CD14-positive monocyte (primary cell): ENCODE measurements around the gene TAF5. TPM values are rescaled to one million over a fixed set of nuclear protein-coding genes. Genes with fewer than 3 reads are reported as not detected.
A peak's percentile ranks its signal among the peaks of the same experiment; 100 is the strongest.

Source experiments
- DNase-seq, 3 donors: peaks; one replicate each; pipeline ENCODE4 v3.0.0-alpha.2; 2011 to 2022
- H2AFZ ChIP-seq: 2 replicates; pipeline ENCODE4 v1.6.0; 2012; ENCODE audit warnings: mild to moderate bottlenecking, low read depth, low read length, inconsistent platforms; ENCODE audit not compliant: insufficient read depth, poor library complexity, severe bottlenecking
- H3K27ac ChIP-seq, 2 donors: 1 replicate in 1 of 2; 2 replicates in 1 of 2; pipeline ENCODE4 v1.5.1; 2012 to 2013; ENCODE audit warnings: low read length in 2 of 2, control low read depth in 1 of 2, inconsistent platforms in 1 of 2, low read depth in 1 of 2, mild to moderate bottlenecking in 1 of 2
- H3K27me3 ChIP-seq, 2 donors: one replicate each; pipeline versions ENCODE4 v1.6.0 to v1.6.1; 2011 to 2013; ENCODE audit warnings: low read length in 2 of 2; ENCODE audit not compliant: control insufficient read depth in 2 of 2, insufficient read depth in 2 of 2
- H3K36me3 ChIP-seq, 2 donors: replicated peaks in 1 of 2; 1 replicate in 1 of 2; 2 replicates in 1 of 2; pipeline versions ENCODE4 v1.5.1 to v1.6.1; 2012 to 2013; ENCODE audit warnings: low read length in 2 of 2, control low read depth in 1 of 2, inconsistent platforms in 1 of 2, mild to moderate bottlenecking in 1 of 2; ENCODE audit not compliant: insufficient read depth in 2 of 2, control insufficient read depth in 1 of 2
- H3K4me1 ChIP-seq, 2 donors: 1 replicate in 1 of 2; 2 replicates in 1 of 2; pipeline versions ENCODE4 v1.5.1 to v1.6.1; 2012 to 2013; ENCODE audit warnings: low read length in 2 of 2, control low read depth in 1 of 2, inconsistent platforms in 1 of 2, mild to moderate bottlenecking in 1 of 2, moderate library complexity in 1 of 2; ENCODE audit not compliant: insufficient read depth in 2 of 2, control insufficient read depth in 1 of 2
- H3K4me2 ChIP-seq: replicated peaks from 2 replicates; pipeline ENCODE3; 2012; ENCODE audit warnings: low read length, moderate library complexity, mild to moderate bottlenecking; ENCODE audit not compliant: poor library complexity, severe bottlenecking; ENCODE audit errors: extremely low read depth
- H3K4me3 ChIP-seq, 3 experiments: fragments of 200-600 bp in 1 of 3; sonication (generic) in 1 of 3; replicated peaks in 1 of 3; 1 replicate in 2 of 3; 2 replicates in 1 of 3; pipeline ENCODE4 v1.5.1; 2011 to 2013; ENCODE audit warnings: low read length in 3 of 3, mild to moderate bottlenecking in 3 of 3, control low read depth in 2 of 3, low read depth in 2 of 3, inconsistent platforms in 1 of 3, moderate library complexity in 1 of 3
- H3K79me2 ChIP-seq: 2 replicates; pipeline ENCODE4 v1.6.0; 2012; ENCODE audit warnings: mild to moderate bottlenecking, control low read depth, inconsistent platforms, low read length, moderate library complexity; ENCODE audit not compliant: insufficient read depth
- H3K9ac ChIP-seq: 2 replicates; pipeline ENCODE4 v1.6.0; 2017; ENCODE audit warnings: low read length, mild to moderate bottlenecking; ENCODE audit not compliant: insufficient read depth, poor library complexity, severe bottlenecking
- H3K9me3 ChIP-seq, 2 donors: replicated peaks in 1 of 2; 1 replicate in 1 of 2; 2 replicates in 1 of 2; pipeline versions ENCODE4 v1.5.1 to v1.6.1; 2012 to 2013; ENCODE audit warnings: low read length in 2 of 2, control low read depth in 1 of 2; ENCODE audit not compliant: control insufficient read depth in 1 of 2, insufficient read depth in 1 of 2
- H4K20me1 ChIP-seq: 2 replicates; pipeline ENCODE4 v1.6.0; 2012; ENCODE audit warnings: mild to moderate bottlenecking, low read length, control low read depth, moderate library complexity; ENCODE audit not compliant: insufficient read depth
- H3K27ac Mint-ChIP-seq, 7 donors: one replicate each; pipeline ENCODE4 v1.8.0; 2020; ENCODE audit warnings: mild to moderate bottlenecking in 7 of 7, mixed read lengths in 7 of 7, moderate library complexity in 6 of 7, inconsistent platforms in 2 of 7
- H3K27me3 Mint-ChIP-seq, 3 donors: one replicate each; pipeline ENCODE4 v1.8.0; 2021 to 2022; ENCODE audit warnings: low read depth in 3 of 3, mild to moderate bottlenecking in 3 of 3, mixed read lengths in 3 of 3, moderate library complexity in 3 of 3, inconsistent platforms in 1 of 3
- H3K36me3 Mint-ChIP-seq, 2 donors: one replicate each; pipeline ENCODE4 v1.8.0; 2020; ENCODE audit warnings: mixed read lengths in 2 of 2, inconsistent platforms in 1 of 2, mild to moderate bottlenecking in 1 of 2
- H3K4me1 Mint-ChIP-seq: one replicate; pipeline ENCODE4 v1.8.0; 2020; ENCODE audit warnings: mild to moderate bottlenecking, mixed read lengths
- H3K4me3 Mint-ChIP-seq, 2 donors: one replicate each; pipeline ENCODE4 v1.8.0; 2020; ENCODE audit warnings: mild to moderate bottlenecking in 2 of 2, mixed read lengths in 2 of 2, moderate library complexity in 1 of 2
- H3K9me3 Mint-ChIP-seq, 7 donors: one replicate each; pipeline ENCODE4 v1.8.0; 2020 to 2022; ENCODE audit warnings: mixed read lengths in 7 of 7, mild to moderate bottlenecking in 6 of 7, moderate library complexity in 6 of 7, inconsistent platforms in 2 of 7
- WGBS: methylation state at CpG from one replicate; pipeline ENCODE4 v1.1.5; 2013; ENCODE audit warnings: missing lambda C conversion rate; ENCODE audit not compliant: insufficient coverage; 5-methylcytosine and 5-hydroxymethylcytosine counted together
- intact Hi-C, 2 donors: fragments of 100-400 bp; cut with micrococcal nuclease; formaldehyde crosslinking; loops; one replicate each; pipeline versions ENCODE4 v1.15.0 to v1.15.1; 2023
- polyA plus RNA-seq, 3 donors: library from polyadenylated mRNA; depleted of rRNA in 1 of 3; unstranded in 2 of 3; stranded (reverse) in 1 of 3; fragments of 300-500 nt in 2 of 3; fragments of >200 nt in 1 of 3; fragmentation: Illumina TruSeq in 2 of 3; gene quantifications; 1 replicate in 2 of 3; 2 replicates in 1 of 3; pipeline ENCODE4 v1.2.3, GENCODE V29; 2012 to 2021
- TF ChIP-seq, protein P1 (sequence below): fragments of 200-600 bp; IDR thresholded peaks from one replicate; pipeline ENCODE4 v1.8.0; 2022; ENCODE audit warnings: antibody characterized with exemption, mild to moderate bottlenecking

TAF5 gene
- polyA plus RNA-seq, 3 donors: 1.0 to 2.4 (median 2.4) TPM

DNA sequence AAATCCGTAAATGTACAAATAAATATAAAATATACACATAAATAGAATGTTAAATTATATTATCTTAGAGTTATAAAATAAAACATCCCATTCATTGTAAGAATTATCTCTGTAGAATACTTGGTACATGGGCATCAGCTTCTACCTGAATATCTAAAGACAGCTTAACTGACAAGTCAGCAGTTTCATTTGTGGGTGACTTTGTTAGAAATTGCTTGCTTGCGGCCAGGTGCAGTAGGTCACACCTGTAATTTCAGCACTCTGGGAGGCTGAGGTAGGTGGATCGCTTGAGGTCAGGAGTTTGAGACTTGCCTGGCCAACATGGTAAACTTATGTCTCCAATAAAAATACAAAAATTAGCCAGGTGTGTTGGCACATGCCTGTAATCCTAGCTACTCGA is 31.4 kb upstream of the TAF5 start:
- no peak for DNase-seq
- peaks cover 24 to 61% of the 10 kb centered on the region in 2 donors for H3K36me3 Mint-ChIP-seq
- no peaks in the 10 kb centered on the region for H3K9me3 ChIP-seq
- no peak overlapping the region for H2AFZ ChIP-seq
- no peaks in the 10 kb centered on the region for H3K4me1 ChIP-seq
- no peaks in the 10 kb centered on the region for H4K20me1 ChIP-seq
- no peaks in the 10 kb centered on the region for H3K27me3 ChIP-seq
- TF ChIP-seq, protein P1, sequence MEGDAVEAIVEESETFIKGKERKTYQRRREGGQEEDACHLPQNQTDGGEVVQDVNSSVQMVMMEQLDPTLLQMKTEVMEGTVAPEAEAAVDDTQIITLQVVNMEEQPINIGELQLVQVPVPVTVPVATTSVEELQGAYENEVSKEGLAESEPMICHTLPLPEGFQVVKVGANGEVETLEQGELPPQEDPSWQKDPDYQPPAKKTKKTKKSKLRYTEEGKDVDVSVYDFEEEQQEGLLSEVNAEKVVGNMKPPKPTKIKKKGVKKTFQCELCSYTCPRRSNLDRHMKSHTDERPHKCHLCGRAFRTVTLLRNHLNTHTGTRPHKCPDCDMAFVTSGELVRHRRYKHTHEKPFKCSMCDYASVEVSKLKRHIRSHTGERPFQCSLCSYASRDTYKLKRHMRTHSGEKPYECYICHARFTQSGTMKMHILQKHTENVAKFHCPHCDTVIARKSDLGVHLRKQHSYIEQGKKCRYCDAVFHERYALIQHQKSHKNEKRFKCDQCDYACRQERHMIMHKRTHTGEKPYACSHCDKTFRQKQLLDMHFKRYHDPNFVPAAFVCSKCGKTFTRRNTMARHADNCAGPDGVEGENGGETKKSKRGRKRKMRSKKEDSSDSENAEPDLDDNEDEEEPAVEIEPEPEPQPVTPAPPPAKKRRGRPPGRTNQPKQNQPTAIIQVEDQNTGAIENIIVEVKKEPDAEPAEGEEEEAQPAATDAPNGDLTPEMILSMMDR: no peak
- peaks cover 11 to 55% of the 10 kb centered on the region in 2 donors for H3K36me3 ChIP-seq
- H3K4me1 Mint-ChIP-seq: peaks cover 8% of the 10 kb centered on the region
- H3K4me3 Mint-ChIP-seq: no peak overlapping the region
- no peaks in the 10 kb centered on the region for H3K27me3 Mint-ChIP-seq
- H3K79me2 ChIP-seq: no peaks in the 10 kb centered on the region
- H3K27ac Mint-ChIP-seq: no peak overlapping the region
- H3K9me3 Mint-ChIP-seq: peaks cover 0 to 2% (median 0%) of the 10 kb centered on the region in 7 donors
- intact Hi-C loops: loop anchor here in 1 of 2 donors (10.0 kb wide), 1 partner anchor 422 kb away; the partner anchor contains the start of gene CNNM2
- H3K27ac ChIP-seq: no peak overlapping the region
- no peak overlapping the region for H3K4me3 ChIP-seq
- H3K9ac ChIP-seq: no peak overlapping the region
- no peak overlapping the region for H3K4me2 ChIP-seq
- WGBS: 100% methylated on average over 2 of the region's 4 CpGs

DNA sequence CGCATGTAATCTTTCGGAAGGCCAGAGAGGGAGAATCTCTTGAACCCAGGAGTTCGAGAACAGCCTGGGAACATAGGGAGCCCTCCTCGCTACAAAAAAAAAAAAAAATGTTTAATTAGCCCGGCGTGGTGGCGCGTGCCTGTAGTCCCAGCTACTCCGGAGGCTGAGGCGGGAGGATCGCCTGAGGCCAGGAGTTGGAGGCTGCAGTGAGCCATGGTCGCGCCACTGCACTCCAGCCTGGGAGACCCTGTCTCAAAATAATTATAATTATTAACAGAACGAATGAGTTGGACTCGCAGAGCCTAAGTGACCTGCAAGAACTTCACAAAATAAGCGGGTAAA is 17.6 kb upstream of the TAF5 start:
- TF ChIP-seq, protein P1: no peak
- Histone ChIP-seq H3K79me2 (peaks cover 17% of the 10 kb centered on the region), H3K9ac (peak overlapping the region; percentile 78), H4K20me1 (no peaks in the 10 kb centered on the region), H3K36me3 (peaks cover 11 to 30% of the 10 kb centered on the region in 2 donors), H3K27me3 (no peaks in the 10 kb centered on the region), H3K4me3 (peak overlapping the region; percentile 63 to 87 (median 78)), H3K4me2 (peak overlapping the region; percentile 90), H2AFZ (peak overlapping the region; percentile 93), H3K9me3 (no peaks in the 10 kb centered on the region), H3K4me1 (peaks cover 9% of the 10 kb centered on the region in 2 donors), H3K27ac (peak overlapping the region in 1 of 2 donors; percentile 58)
- H3K27me3 Mint-ChIP-seq: peaks cover 0 to 2% (median 0%) of the 10 kb centered on the region in 3 donors
- peaks cover 11 to 27% of the 10 kb centered on the region in 2 donors for H3K36me3 Mint-ChIP-seq
- intact Hi-C loops: no loop called here
- H3K4me3 Mint-ChIP-seq: peak overlapping the region; percentile 91 to 95
- DNase-seq: no peak
- peaks cover 0 to 2% (median 0%) of the 10 kb centered on the region in 7 donors for H3K9me3 Mint-ChIP-seq
- 50% methylated on average over 5 of the region's 16 CpGs for WGBS
- H3K4me1 Mint-ChIP-seq: peaks cover 8% of the 10 kb centered on the region
- H3K27ac Mint-ChIP-seq: peak overlapping the region in 1 of 7 donors; percentile 5
